ENCODE measurements around the gene YARS2.

GRCh38 chr12:32783029-32783428 lies 27.3 kb upstream of the YARS2 start:
- TF ChIP-seq CTCF (IDR thresholded peaks at IDR 0.05), result no peak
- TF ChIP-seq POLR2AphosphoS5 (IDR thresholded peaks at IDR 0.05), result no peak
- no peak for TF ChIP-seq POLR2A (IDR thresholded peaks at IDR 0.05)
- TF ChIP-seq EP300 (IDR thresholded peaks at IDR 0.05; ENCODE audit: low read depth), result no peak

Data from transverse colon (tissue), 4 donors.